ENCODE data around the gene KCNA10. TPM values are rescaled to one million over a fixed set of nuclear protein-coding genes. Genes with fewer than 3 reads are reported as not detected.

KCNA10 gene
- total RNA-seq, 1 experiment from 2014 or later, result not detected

GRCh38 chr1:110561596-110561995 lies 42.6 kb upstream of the KCNA10 start:
- no TSS peak for BruUV-seq (replicated peaks)
- Histone ChIP-seq H2AFZ (ENCODE audit: low read depth, low read length, poor library complexity, severe bottlenecking) (no peak overlapping the region), H3K4me2 (ENCODE audit: low read length) (no peak overlapping the region), H3K9ac (ENCODE audit: low read length) (no peak overlapping the region), H3K36me3 (ENCODE audit: control insufficient read depth in 1 of 2, insufficient read depth in 2 of 2, low read length in 2 of 2) (no peaks in the 10 kb centered on the region), H3K4me3 (replicated peaks in 1 of 2; ENCODE audit: low read depth in 1 of 2, low read length in 2 of 2) (no peak overlapping the region), H3K9me3 (ENCODE audit: control insufficient read depth in 1 of 2, insufficient read depth in 1 of 2, low read depth in 1 of 2, low read length in 2 of 2) (no peaks in the 10 kb centered on the region), H3K4me1 (ENCODE audit: control insufficient read depth in 1 of 2, insufficient read depth in 2 of 2, low read length in 2 of 2) (no peaks in the 10 kb centered on the region), H3K9me2 (ENCODE audit: insufficient read depth) (no peaks in the 10 kb centered on the region), H3K27ac (ENCODE audit: low read depth, low read length) (no peak overlapping the region), H4K20me1 (ENCODE audit: insufficient read depth) (no peaks in the 10 kb centered on the region), H3K79me2 (ENCODE audit: insufficient read depth, low read length) (no peaks in the 10 kb centered on the region), H3K27me3 (ENCODE audit: insufficient read depth, low read length) (peaks cover 52% of the 10 kb centered on the region)
- TF ChIP-seq JUND (IDR thresholded peaks at IDR 0.05) (no peak), RAD21 (IDR thresholded peaks at IDR 0.05; ENCODE audit: low read depth) (no peak), ZNF274 (IDR thresholded peaks at IDR 0.05; ENCODE audit: low read depth, low read length) (no peak), SP1 (IDR thresholded peaks at IDR 0.05; ENCODE audit: low read depth) (no peak), ELF1 (IDR thresholded peaks at IDR 0.05; ENCODE audit: borderline replicate concordance, low read depth) (no peak), CBX3 (IDR thresholded peaks at IDR 0.05; ENCODE audit: low read depth) (no peak), SIN3A (IDR thresholded peaks at IDR 0.05; ENCODE audit: low read depth) (no peak), EZH2phosphoT487 (IDR thresholded peaks at IDR 0.05; ENCODE audit: borderline replicate concordance) (no peak), SRF (IDR thresholded peaks at IDR 0.05; ENCODE audit: low read depth) (no peak), ZBTB33 (IDR thresholded peaks at IDR 0.05; ENCODE audit: extremely low read depth, insufficient replicate concordance, low read length) (no peak), EZH2 (IDR thresholded peaks at IDR 0.05) (no peak), FOSL1 (IDR thresholded peaks at IDR 0.05; ENCODE audit: low read depth) (no peak), YY1 (IDR thresholded peaks at IDR 0.05; ENCODE audit: extremely low read depth, insufficient replicate concordance, low read depth, low read length) (no peak)
- ChIA-PET RAD21 (ENCODE audit: low non-redundant PET in 1 of 2, low total read pairs in 2 of 2, uncharacterized antibody in 2 of 2, unreplicated experiment in 2 of 2) (no interaction called here), POLR2A (no interaction called here), CTCF (no interaction called here)
- DNase-seq (ENCODE audit: low read depth, low spot score) (no peak), ATAC-seq (no peak)
- intact Hi-C loops (cut with micrococcal nuclease), result no loop called here
